Gastroesophageal sphincter (tissue), 4 donors: Measurements from ENCODE around the gene CNTRL. TPM values are rescaled to one million over a fixed set of nuclear protein-coding genes. Genes with fewer than 3 reads are reported as not detected.
"Not testable (repeated sequence)": the region's sequence is repeated elsewhere in the genome, so short reads cannot be mapped to it uniquely, and the experiment has no call there.

Experiments
- ATAC-seq: fragments of 150-250 bp; one replicate; pipeline ENCODE4 v1.9.1; 2016; ENCODE audit warnings: mild to moderate bottlenecking, moderate library complexity
- H3K27ac ChIP-seq, 4 donors: fragments of 200-600 bp; sonication (generic) in 3 of 4; 1 replicate in 3 of 4; 2 replicates in 1 of 4; pipeline ENCODE4 v1.5.1; 2016 to 2019
- H3K27me3 ChIP-seq: fragments of 200-600 bp; sonication (generic); one replicate; pipeline ENCODE4 v1.5.1; 2019
- H3K36me3 ChIP-seq, 2 donors: fragments of 200-600 bp; sonication (generic); one replicate each; pipeline ENCODE4 v1.5.1; 2019; ENCODE audit warnings: control low read depth in 1 of 2
- H3K4me1 ChIP-seq, 3 donors: fragments of 200-600 bp; sonication (generic); 1 replicate in 2 of 3; 2 replicates in 1 of 3; pipeline ENCODE4 v1.5.1; 2016 to 2019; ENCODE audit warnings: control low read depth in 2 of 3
- H3K4me3 ChIP-seq, 2 donors: fragments of 200-600 bp; sonication (generic); one replicate each; pipeline ENCODE4 v1.5.1; 2019; ENCODE audit warnings: mild to moderate bottlenecking in 1 of 2, moderate library complexity in 1 of 2
- H3K9me3 ChIP-seq, 3 donors: fragments of 200-600 bp; sonication (generic); one replicate each; pipeline ENCODE4 v1.5.1; 2017 to 2019; ENCODE audit warnings: control low read depth in 2 of 3
- EP300 ChIP-seq: sonication (generic); formaldehyde crosslinking; IDR thresholded peaks from one replicate; pipeline ENCODE4 v1.6.1; 2017; ENCODE audit warnings: antibody characterized with exemption, mild to moderate bottlenecking
- POLR2A ChIP-seq, 2 donors: fragments of 450-650 bp; IDR thresholded peaks; one replicate each; pipeline ENCODE4 v1.6.1; 2017; ENCODE audit warnings: antibody characterized with exemption in 2 of 2, mild to moderate bottlenecking in 2 of 2, moderate library complexity in 1 of 2
- POLR2AphosphoS5 ChIP-seq: sonication (generic); formaldehyde crosslinking; IDR thresholded peaks from one replicate; pipeline ENCODE4 v1.6.1; 2017; ENCODE audit warnings: antibody characterized with exemption
- WGBS, 2 donors: methylation state at CpG; one replicate each; pipeline ENCODE4 v1.1.5; 2018; ENCODE audit warnings: low coverage in 1 of 2; 5-methylcytosine and 5-hydroxymethylcytosine counted together
- total RNA-seq, 4 donors: library from RNA; depleted of rRNA; stranded (reverse); fragments of >200 nt; gene quantifications; one replicate each; pipeline ENCODE4 v1.1.0, GENCODE V29; 2016
- TF ChIP-seq, protein P1 (sequence below), 4 experiments: fragments of 200-600 bp in 2 of 4; fragments of 450-650 bp in 2 of 4; sonication (generic) in 1 of 4; IDR thresholded peaks; one replicate each; pipeline ENCODE4 v1.5.1; 2017 to 2019; ENCODE audit warnings: antibody characterized with exemption in 4 of 4, mild to moderate bottlenecking in 2 of 4, moderate library complexity in 2 of 4

The CNTRL gene
- total RNA-seq, 4 donors from 2014 or later, result 7.3 to 18.7 (median 16.9) TPM

GRCh38 chr9:121029469-121029868, 45.3 kb upstream of the CNTRL start:
- H3K36me3 ChIP-seq, result peaks cover 0 to 34% of the 10 kb centered on the region in 2 donors
- 50% methylated on average over 1 of the region's 1 CpG; no CpG with 5 or more reads in 1 of the 2 donors for WGBS, 2 donors
- H3K9me3 ChIP-seq, result no peaks in the 10 kb centered on the region
- ATAC-seq, result no peak
- no peak overlapping the region for H3K4me3 ChIP-seq
- no peaks in the 10 kb centered on the region for H3K27me3 ChIP-seq
- no peak for TF ChIP-seq POLR2AphosphoS5
- TF ChIP-seq POLR2A (IDR thresholded peaks at IDR 0.05), result no peak
- no peak for TF ChIP-seq EP300
- TF ChIP-seq, protein P1, sequence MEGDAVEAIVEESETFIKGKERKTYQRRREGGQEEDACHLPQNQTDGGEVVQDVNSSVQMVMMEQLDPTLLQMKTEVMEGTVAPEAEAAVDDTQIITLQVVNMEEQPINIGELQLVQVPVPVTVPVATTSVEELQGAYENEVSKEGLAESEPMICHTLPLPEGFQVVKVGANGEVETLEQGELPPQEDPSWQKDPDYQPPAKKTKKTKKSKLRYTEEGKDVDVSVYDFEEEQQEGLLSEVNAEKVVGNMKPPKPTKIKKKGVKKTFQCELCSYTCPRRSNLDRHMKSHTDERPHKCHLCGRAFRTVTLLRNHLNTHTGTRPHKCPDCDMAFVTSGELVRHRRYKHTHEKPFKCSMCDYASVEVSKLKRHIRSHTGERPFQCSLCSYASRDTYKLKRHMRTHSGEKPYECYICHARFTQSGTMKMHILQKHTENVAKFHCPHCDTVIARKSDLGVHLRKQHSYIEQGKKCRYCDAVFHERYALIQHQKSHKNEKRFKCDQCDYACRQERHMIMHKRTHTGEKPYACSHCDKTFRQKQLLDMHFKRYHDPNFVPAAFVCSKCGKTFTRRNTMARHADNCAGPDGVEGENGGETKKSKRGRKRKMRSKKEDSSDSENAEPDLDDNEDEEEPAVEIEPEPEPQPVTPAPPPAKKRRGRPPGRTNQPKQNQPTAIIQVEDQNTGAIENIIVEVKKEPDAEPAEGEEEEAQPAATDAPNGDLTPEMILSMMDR (IDR thresholded peaks at IDR 0.05), result no peak
- no peak overlapping the region for H3K27ac ChIP-seq
- H3K4me1 ChIP-seq, result no peaks in the 10 kb centered on the region

DNA sequence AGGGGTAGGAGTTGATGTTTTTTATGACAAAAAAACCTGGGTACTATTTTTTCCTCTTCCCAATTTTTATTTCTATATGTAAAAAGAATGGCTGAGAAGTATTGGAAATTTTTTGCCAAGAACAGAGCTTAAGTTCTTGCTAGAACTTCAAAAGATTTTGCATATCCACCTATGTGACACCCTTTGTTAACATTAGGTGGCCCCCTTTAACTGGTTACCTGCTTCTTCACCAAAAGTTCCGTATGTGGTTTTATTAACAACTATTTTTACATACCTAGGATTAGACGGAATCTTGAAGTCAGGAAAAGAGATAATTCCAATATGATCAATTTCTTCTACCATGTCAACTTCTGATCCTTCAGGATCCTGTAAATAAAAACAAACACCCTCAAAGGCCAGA, 40.2 kb upstream of the CNTRL start:
- no peak overlapping the region for H3K4me3 ChIP-seq
- peaks cover 0 to 37% of the 10 kb centered on the region in 2 donors for H3K36me3 ChIP-seq
- H3K27ac ChIP-seq, result no peak overlapping the region
- H3K27me3 ChIP-seq, result no peaks in the 10 kb centered on the region
- 66 to 86% methylated on average over 2 of the region's 2 CpGs for WGBS, 2 donors
- no peak for ATAC-seq
- TF ChIP-seq POLR2A (IDR thresholded peaks at IDR 0.05) (no peak), EP300 (no peak)
- H3K9me3 ChIP-seq, result no peaks in the 10 kb centered on the region
- H3K4me1 ChIP-seq, result no peaks in the 10 kb centered on the region

- ATAC-seq, H3K9me3 ChIP-seq, H3K4me1 ChIP-seq, H3K27me3 ChIP-seq, H3K27ac ChIP-seq, H3K4me3 ChIP-seq: not testable (repeated sequence)
- peaks cover 0 to 36% of the 10 kb centered on the region in 2 donors for H3K36me3 ChIP-seq
These were observed 39.0 kb upstream of the CNTRL start for GRCh38 chr9:121035717-121036116.

- Histone ChIP-seq H3K27ac (no peak overlapping the region), H3K27me3 (no peaks in the 10 kb centered on the region), H3K4me3 (no peak overlapping the region), H3K4me1 (no peaks in the 10 kb centered on the region), H3K36me3 (peaks cover 0 to 27% of the 10 kb centered on the region in 2 donors), H3K9me3 (no peaks in the 10 kb centered on the region)
- TF ChIP-seq EP300 (no peak), POLR2A (IDR thresholded peaks at IDR 0.05) (no peak), POLR2AphosphoS5 (no peak)
- TF ChIP-seq, protein P1 (IDR thresholded peaks at IDR 0.05), result no peak
- 64 to 79% methylated on average over 2 of the region's 2 CpGs for WGBS, 2 donors
- ATAC-seq, result no peak
These were observed 36.4 kb upstream of the CNTRL start for GRCh38 chr9:121038362-121038761.

- no peaks in the 10 kb centered on the region for H3K4me1 ChIP-seq
These were observed 36.0 kb upstream of the CNTRL start for GRCh38 chr9:121038804-121039203.

GRCh38 chr9:121048175-121048574, 26.6 kb upstream of the CNTRL start:
- Histone ChIP-seq H3K27me3 (no peaks in the 10 kb centered on the region), H3K4me1 (no peaks in the 10 kb centered on the region), H3K4me3 (no peak overlapping the region), H3K36me3 (no peaks in the 10 kb centered on the region), H3K27ac (no peak overlapping the region), H3K9me3 (no peaks in the 10 kb centered on the region)
- TF ChIP-seq, protein P1 (IDR thresholded peaks at IDR 0.05), result no peak
- TF ChIP-seq EP300 (no peak), POLR2A (IDR thresholded peaks at IDR 0.05) (no peak), POLR2AphosphoS5 (no peak)
- WGBS, 2 donors, result 92% methylated on average over 2 of the region's 2 CpGs; no CpG with 5 or more reads in 1 of the 2 donors
- no peak for ATAC-seq

More at GRCh38 chr9:121038804-121039203, 36.0 kb upstream of the CNTRL start:
- Histone ChIP-seq H3K27me3 (no peaks in the 10 kb centered on the region), H3K4me3 (no peak overlapping the region), H3K36me3 (peaks cover 0 to 23% of the 10 kb centered on the region in 2 donors), H3K27ac (no peak overlapping the region), H3K9me3 (no peaks in the 10 kb centered on the region)
- ATAC-seq, result no peak
- TF ChIP-seq, protein P1 (IDR thresholded peaks at IDR 0.05), result no peak
- TF ChIP-seq POLR2AphosphoS5, result no peak
- no peak for TF ChIP-seq POLR2A (IDR thresholded peaks at IDR 0.05)
- TF ChIP-seq EP300, result no peak
